ENCODE results near the gene SEPSECS.

Gene SEPSECS

GRCh38 chr4:25190407-25190806 lies 30.2 kb upstream of the SEPSECS start:
- H2AFZ ChIP-seq = no peak overlapping the region
- TF ChIP-seq, protein P1, sequence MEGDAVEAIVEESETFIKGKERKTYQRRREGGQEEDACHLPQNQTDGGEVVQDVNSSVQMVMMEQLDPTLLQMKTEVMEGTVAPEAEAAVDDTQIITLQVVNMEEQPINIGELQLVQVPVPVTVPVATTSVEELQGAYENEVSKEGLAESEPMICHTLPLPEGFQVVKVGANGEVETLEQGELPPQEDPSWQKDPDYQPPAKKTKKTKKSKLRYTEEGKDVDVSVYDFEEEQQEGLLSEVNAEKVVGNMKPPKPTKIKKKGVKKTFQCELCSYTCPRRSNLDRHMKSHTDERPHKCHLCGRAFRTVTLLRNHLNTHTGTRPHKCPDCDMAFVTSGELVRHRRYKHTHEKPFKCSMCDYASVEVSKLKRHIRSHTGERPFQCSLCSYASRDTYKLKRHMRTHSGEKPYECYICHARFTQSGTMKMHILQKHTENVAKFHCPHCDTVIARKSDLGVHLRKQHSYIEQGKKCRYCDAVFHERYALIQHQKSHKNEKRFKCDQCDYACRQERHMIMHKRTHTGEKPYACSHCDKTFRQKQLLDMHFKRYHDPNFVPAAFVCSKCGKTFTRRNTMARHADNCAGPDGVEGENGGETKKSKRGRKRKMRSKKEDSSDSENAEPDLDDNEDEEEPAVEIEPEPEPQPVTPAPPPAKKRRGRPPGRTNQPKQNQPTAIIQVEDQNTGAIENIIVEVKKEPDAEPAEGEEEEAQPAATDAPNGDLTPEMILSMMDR (IDR thresholded peaks at IDR 0.05) = no peak
- H3K4me1 ChIP-seq = no peaks in the 10 kb centered on the region
- no peak overlapping the region for H3K4me2 ChIP-seq (ENCODE audit: low read length)
- H3K4me3 ChIP-seq (ENCODE audit: low read depth, low read length) = no peak overlapping the region
- no peaks in the 10 kb centered on the region for H3K27me3 ChIP-seq (ENCODE audit: control insufficient read depth, insufficient read depth, low read length)
- H3K9ac ChIP-seq = no peak overlapping the region
- no peak overlapping the region for H3K27ac ChIP-seq
- no peaks in the 10 kb centered on the region for H3K9me3 ChIP-seq (ENCODE audit: control insufficient read depth, low read length)
- no peaks in the 10 kb centered on the region for H3K79me2 ChIP-seq
- no peaks in the 10 kb centered on the region for H3K36me3 ChIP-seq (ENCODE audit: control insufficient read depth, insufficient read depth, low read length)

DNA sequence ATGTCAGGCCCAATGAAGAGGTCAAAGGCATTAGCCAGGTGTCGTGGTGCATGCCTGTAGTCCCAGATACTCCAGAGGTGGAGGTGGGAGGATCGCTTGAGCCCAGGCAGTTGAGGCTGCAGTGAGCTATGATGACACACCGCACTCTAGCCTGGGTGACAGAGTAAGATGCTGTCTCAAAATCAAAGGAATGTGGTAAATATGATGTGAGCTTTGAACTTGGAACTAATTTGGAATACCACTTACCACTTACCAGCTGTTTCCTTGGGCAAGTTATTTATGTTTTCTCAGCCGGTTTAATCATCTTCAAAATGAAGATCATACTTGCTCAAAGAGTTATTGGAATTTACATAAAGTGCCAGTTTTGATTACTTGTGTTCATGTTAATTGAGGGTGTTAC lies 23.8 kb upstream of the SEPSECS start:
- Histone ChIP-seq H3K9ac (no peak overlapping the region), H3K36me3 (ENCODE audit: control insufficient read depth, insufficient read depth, low read length) (no peaks in the 10 kb centered on the region), H3K27me3 (ENCODE audit: control insufficient read depth, insufficient read depth, low read length) (no peaks in the 10 kb centered on the region), H3K9me3 (ENCODE audit: control insufficient read depth, low read length) (no peaks in the 10 kb centered on the region), H3K4me2 (ENCODE audit: low read length) (no peak overlapping the region), H3K4me1 (no peaks in the 10 kb centered on the region), H3K27ac (no peak overlapping the region), H3K79me2 (peaks cover 4% of the 10 kb centered on the region), H3K4me3 (ENCODE audit: low read depth, low read length) (no peak overlapping the region), H2AFZ (no peak overlapping the region)
- TF ChIP-seq, protein P1 (IDR thresholded peaks at IDR 0.05) = no peak

GRCh38 chr4:25182937-25183336 lies 22.7 kb upstream of the SEPSECS start:
- Histone ChIP-seq H3K36me3 (ENCODE audit: control insufficient read depth, insufficient read depth, low read length) (no peaks in the 10 kb centered on the region), H3K4me1 (no peaks in the 10 kb centered on the region), H3K4me3 (ENCODE audit: low read depth, low read length) (no peak overlapping the region), H3K4me2 (ENCODE audit: low read length) (no peak overlapping the region), H3K79me2 (peaks cover 4% of the 10 kb centered on the region), H2AFZ (no peak overlapping the region), H3K9me3 (ENCODE audit: control insufficient read depth, low read length) (no peaks in the 10 kb centered on the region), H3K27ac (no peak overlapping the region), H3K27me3 (ENCODE audit: control insufficient read depth, insufficient read depth, low read length) (no peaks in the 10 kb centered on the region), H3K9ac (no peak overlapping the region)
- TF ChIP-seq, protein P1 (IDR thresholded peaks at IDR 0.05) = no peak

DNA sequence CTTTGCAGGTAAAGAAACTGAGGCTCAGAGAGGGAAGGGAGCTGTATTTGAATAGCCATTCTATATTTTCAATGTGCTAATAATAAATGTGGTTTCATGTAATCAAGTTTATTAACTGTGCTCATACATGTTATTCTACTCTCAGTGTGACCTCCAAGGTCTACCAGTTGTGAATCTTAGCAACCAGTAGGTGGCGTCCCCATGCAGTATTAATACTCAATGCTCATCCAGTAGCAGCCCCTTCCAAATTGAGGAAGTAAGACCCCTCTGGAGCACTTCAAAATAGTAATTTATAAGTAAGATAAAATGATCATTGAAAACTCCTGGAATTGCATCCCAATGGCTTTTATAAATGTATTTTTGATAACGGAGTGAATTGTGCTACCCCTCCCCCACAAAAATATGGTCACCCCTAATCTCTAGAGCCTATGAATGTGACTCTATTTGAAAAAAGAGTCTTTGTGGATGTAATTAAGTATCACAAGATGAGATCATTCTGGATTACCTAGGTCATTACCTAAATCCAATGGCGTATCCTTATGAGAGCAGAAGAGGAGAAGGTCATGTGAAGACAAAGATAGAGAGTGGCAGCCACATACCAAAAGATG lies 20.4 kb upstream of the SEPSECS start:
- H2AFZ ChIP-seq = no peak overlapping the region
- H3K79me2 ChIP-seq = peaks cover 4% of the 10 kb centered on the region
- no peak overlapping the region for H3K27ac ChIP-seq
- H3K36me3 ChIP-seq (ENCODE audit: control insufficient read depth, insufficient read depth, low read length) = no peaks in the 10 kb centered on the region
- no peak overlapping the region for H3K4me3 ChIP-seq (ENCODE audit: low read depth, low read length)
- no peak overlapping the region for H3K4me2 ChIP-seq (ENCODE audit: low read length)
- no peaks in the 10 kb centered on the region for H3K9me3 ChIP-seq (ENCODE audit: control insufficient read depth, low read length)
- TF ChIP-seq, protein P1 (IDR thresholded peaks at IDR 0.05) = peak; percentile 48
- H3K4me1 ChIP-seq = no peaks in the 10 kb centered on the region
- H3K9ac ChIP-seq = no peak overlapping the region
- H3K27me3 ChIP-seq (ENCODE audit: control insufficient read depth, insufficient read depth, low read length) = no peaks in the 10 kb centered on the region

DNA sequence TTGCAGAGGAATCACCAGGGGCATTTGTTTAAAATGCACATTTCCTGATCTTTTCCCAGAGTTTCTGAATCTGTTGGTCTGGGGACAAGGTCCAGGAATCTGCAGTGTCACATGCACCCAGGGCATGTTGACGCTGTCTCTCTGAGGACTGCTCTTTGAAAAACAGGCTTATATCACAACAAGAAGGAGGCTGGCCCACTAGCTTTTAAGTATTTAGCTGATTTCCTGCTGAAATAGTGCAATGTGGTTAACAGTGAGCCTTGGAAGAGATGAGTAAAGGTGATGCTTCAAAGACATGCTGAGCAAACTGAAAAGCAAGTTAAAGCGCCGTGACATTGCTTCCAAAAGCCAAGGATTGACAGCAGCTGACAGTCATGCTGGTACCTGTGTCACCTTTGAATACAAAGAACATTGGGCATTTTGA lies 18.6 kb upstream of the SEPSECS start:
- no peak overlapping the region for H3K4me3 ChIP-seq (ENCODE audit: low read depth, low read length)
- H3K27ac ChIP-seq = no peak overlapping the region
- peaks cover 4% of the 10 kb centered on the region for H3K79me2 ChIP-seq
- no peaks in the 10 kb centered on the region for H3K4me1 ChIP-seq
- H3K27me3 ChIP-seq (ENCODE audit: control insufficient read depth, insufficient read depth, low read length) = no peaks in the 10 kb centered on the region
- no peak overlapping the region for H3K9ac ChIP-seq
- H3K4me2 ChIP-seq (ENCODE audit: low read length) = no peak overlapping the region
- H3K9me3 ChIP-seq (ENCODE audit: control insufficient read depth, low read length) = no peaks in the 10 kb centered on the region
- H2AFZ ChIP-seq = no peak overlapping the region
- TF ChIP-seq, protein P1 (IDR thresholded peaks at IDR 0.05) = no peak
- no peaks in the 10 kb centered on the region for H3K36me3 ChIP-seq (ENCODE audit: control insufficient read depth, insufficient read depth, low read length)

Measured in parathyroid adenoma (tissue), 2 donors.